Adrenal gland (tissue), 5 donors: ENCODE data around the gene RNF128.

ENCODE experiments used
- CTCF ChIP-seq, 6 experiments: fragments of 450-650 bp in 4 of 6; fragments of 200-600 bp in 2 of 6; sonication (generic) in 1 of 6; IDR thresholded peaks; 1 replicate in 5 of 6; 2 replicates in 1 of 6; pipeline versions ENCODE4 v1.5.1 to v1.8.0; 2016 to 2021; ENCODE audit warnings: antibody characterized with exemption in 6 of 6, mild to moderate bottlenecking in 2 of 6, moderate library complexity in 1 of 6
- POLR2A ChIP-seq, 2 donors: fragments of 450-650 bp; IDR thresholded peaks; one replicate each; pipeline ENCODE4 v1.6.1; 2017; ENCODE audit warnings: antibody characterized with exemption in 2 of 2, mild to moderate bottlenecking in 2 of 2, moderate library complexity in 1 of 2
- donor health status: DM: no; HTN: no; CAD: no.

GRCh38 chrX:106702636-106703035, 23.9 kb upstream of the RNF128 start:
- TF ChIP-seq CTCF (IDR thresholded peaks at IDR 0.05) (no peak), POLR2A (IDR thresholded peaks at IDR 0.05) (no peak)
